ENCODE data around the gene C1orf35.

Gene C1orf35

DNA sequence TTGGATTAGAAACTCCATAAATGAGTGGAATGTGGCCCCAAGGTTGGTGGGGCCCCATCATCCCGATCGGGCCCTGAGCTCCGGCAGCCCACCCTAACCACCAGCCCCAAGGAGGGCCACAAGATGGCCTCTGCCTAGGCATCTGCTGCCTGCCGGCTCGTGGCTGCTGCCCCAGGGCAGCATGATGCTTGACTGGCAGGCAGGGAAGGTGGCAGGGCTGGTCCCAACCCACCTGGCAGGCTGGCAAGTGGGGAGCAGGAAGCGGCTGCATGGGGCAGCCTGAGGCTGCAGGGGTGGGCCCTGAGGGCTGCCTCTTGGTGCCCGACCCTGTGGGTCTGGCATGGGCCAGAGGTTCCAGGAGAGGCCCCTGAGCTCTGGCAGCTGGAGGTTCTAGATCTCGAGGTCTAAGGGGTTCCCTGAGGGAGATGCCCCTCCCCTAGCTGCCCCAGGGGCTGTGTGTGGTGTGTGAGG is 45.8 kb upstream of the C1orf35 start:
- Histone ChIP-seq H3K79me2 (ENCODE audit: low read length) (peaks cover 27% of the 10 kb centered on the region), H3K4me1 (ENCODE audit: low read length) (no peaks in the 10 kb centered on the region), H3K27me3 (ENCODE audit: low read depth, low read length) (no peaks in the 10 kb centered on the region), H3K9me3 (ENCODE audit: insufficient read depth, low read length) (no peaks in the 10 kb centered on the region), H2AFZ (ENCODE audit: low read depth, low read length) (no peak overlapping the region), H3K4me2 (ENCODE audit: low read length) (no peak overlapping the region), H3K9ac (ENCODE audit: low read length) (no peak overlapping the region), H3K4me3 (ENCODE audit: low read length) (no peak overlapping the region), H3K27ac (ENCODE audit: low read length) (no peak overlapping the region), H3K36me3 (replicated peaks; ENCODE audit: low read depth, low read length) (peaks cover 6% of the 10 kb centered on the region), H4K20me1 (ENCODE audit: insufficient read depth, low read length) (peaks cover 11% of the 10 kb centered on the region)
- TF ChIP-seq CTCF (IDR thresholded peaks at IDR 0.05; ENCODE audit: low read depth, low read length) (no peak), EZH2phosphoT487 (IDR thresholded peaks at IDR 0.05; ENCODE audit: low read depth) (no peak)

DNA sequence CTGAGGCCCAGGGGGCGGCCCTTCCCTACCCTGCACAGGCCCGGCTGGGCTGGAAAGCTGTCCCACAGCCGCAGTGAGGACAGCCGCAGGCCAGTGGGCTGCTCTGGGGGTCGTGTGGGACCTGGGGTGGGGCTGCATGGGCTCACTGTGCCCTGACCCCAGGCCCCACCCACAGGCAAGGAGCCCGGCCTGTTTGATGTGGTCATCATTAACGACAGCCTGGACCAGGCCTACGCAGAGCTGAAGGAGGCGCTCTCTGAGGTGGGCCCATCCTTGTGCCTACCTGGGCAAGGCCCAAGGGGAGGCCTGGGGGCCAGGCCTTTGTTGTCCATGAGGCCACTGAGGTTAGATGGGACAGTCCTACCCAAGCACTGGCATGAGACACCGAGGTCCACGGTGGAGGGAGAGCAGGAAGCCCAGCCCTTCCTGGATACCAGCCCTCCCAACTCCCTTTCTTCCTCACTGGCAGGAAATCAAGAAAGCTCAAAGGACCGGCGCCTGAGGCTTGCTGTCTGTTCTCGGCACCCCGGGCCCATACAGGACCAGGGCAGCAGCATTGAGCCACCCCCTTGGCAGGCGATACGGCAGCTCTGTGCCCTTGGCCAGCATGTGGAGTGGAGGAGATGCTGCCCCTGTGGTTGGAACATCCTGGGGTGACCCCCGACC is 45.2 kb upstream of the C1orf35 start:
- peaks cover 18% of the 10 kb centered on the region for H4K20me1 ChIP-seq (ENCODE audit: insufficient read depth, low read length)
- H3K4me3 ChIP-seq (ENCODE audit: low read length), result no peak overlapping the region
- no peak overlapping the region for H3K4me2 ChIP-seq (ENCODE audit: low read length)
- H3K79me2 ChIP-seq (ENCODE audit: low read length), result peaks cover 34% of the 10 kb centered on the region
- no peak overlapping the region for H2AFZ ChIP-seq (ENCODE audit: low read depth, low read length)
- no peak for TF ChIP-seq CTCF (IDR thresholded peaks at IDR 0.05; ENCODE audit: low read depth, low read length)
- no peak for TF ChIP-seq EZH2phosphoT487 (IDR thresholded peaks at IDR 0.05; ENCODE audit: low read depth)
- H3K4me1 ChIP-seq (ENCODE audit: low read length), result no peaks in the 10 kb centered on the region
- H3K36me3 ChIP-seq (replicated peaks; ENCODE audit: low read depth, low read length), result peaks cover 6% of the 10 kb centered on the region
- H3K27ac ChIP-seq (ENCODE audit: low read length), result no peak overlapping the region
- H3K9me3 ChIP-seq (ENCODE audit: insufficient read depth, low read length), result no peaks in the 10 kb centered on the region
- no peak overlapping the region for H3K9ac ChIP-seq (ENCODE audit: low read length)
- H3K27me3 ChIP-seq (ENCODE audit: low read depth, low read length), result no peaks in the 10 kb centered on the region

DNA sequence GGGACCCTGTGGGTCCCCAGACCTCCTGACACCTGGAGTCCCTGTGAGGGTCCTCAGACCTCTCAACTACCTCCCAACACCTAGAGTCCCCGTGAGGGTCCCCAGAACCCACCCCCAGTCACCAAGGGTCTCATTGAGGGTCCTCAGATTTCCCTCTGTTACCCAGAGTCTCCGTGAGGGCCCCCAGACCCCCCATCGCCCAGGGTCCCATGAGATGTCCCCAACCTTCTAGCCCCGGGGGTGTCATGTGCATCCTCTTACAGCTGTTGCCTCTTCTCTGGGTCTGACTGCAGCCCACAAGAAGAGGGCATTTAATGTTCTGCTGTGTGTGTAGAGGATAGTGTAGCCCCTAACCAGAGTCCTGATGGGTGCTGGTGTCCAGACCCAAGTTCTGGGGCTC is 44.6 kb upstream of the C1orf35 start:
- Histone ChIP-seq H3K27me3 (ENCODE audit: low read depth, low read length) (no peaks in the 10 kb centered on the region), H2AFZ (ENCODE audit: low read depth, low read length) (no peak overlapping the region), H3K4me1 (ENCODE audit: low read length) (no peaks in the 10 kb centered on the region), H3K36me3 (replicated peaks; ENCODE audit: low read depth, low read length) (peaks cover 6% of the 10 kb centered on the region), H3K9ac (ENCODE audit: low read length) (no peak overlapping the region), H3K4me3 (ENCODE audit: low read length) (no peak overlapping the region), H3K4me2 (ENCODE audit: low read length) (no peak overlapping the region), H3K79me2 (ENCODE audit: low read length) (peaks cover 39% of the 10 kb centered on the region), H4K20me1 (ENCODE audit: insufficient read depth, low read length) (peaks cover 23% of the 10 kb centered on the region), H3K9me3 (ENCODE audit: insufficient read depth, low read length) (no peaks in the 10 kb centered on the region), H3K27ac (ENCODE audit: low read length) (no peak overlapping the region)
- TF ChIP-seq EZH2phosphoT487 (IDR thresholded peaks at IDR 0.05; ENCODE audit: low read depth) (no peak), CTCF (IDR thresholded peaks at IDR 0.05; ENCODE audit: low read depth, low read length) (no peak)

GRCh38 chr1:228147151-228147693 is 44.1 kb upstream of the C1orf35 start:
- H3K27me3 ChIP-seq (ENCODE audit: low read depth, low read length), result no peaks in the 10 kb centered on the region
- H3K4me2 ChIP-seq (ENCODE audit: low read length), result no peak overlapping the region
- no peak overlapping the region for H3K4me3 ChIP-seq (ENCODE audit: low read length)
- TF ChIP-seq CTCF (IDR thresholded peaks at IDR 0.05; ENCODE audit: low read depth, low read length) (no peak), EZH2phosphoT487 (IDR thresholded peaks at IDR 0.05; ENCODE audit: low read depth) (no peak)
- peaks cover 45% of the 10 kb centered on the region for H3K79me2 ChIP-seq (ENCODE audit: low read length)
- no peak overlapping the region for H3K27ac ChIP-seq (ENCODE audit: low read length)
- no peaks in the 10 kb centered on the region for H3K4me1 ChIP-seq (ENCODE audit: low read length)
- H3K36me3 ChIP-seq (replicated peaks; ENCODE audit: low read depth, low read length), result peaks cover 6% of the 10 kb centered on the region
- peaks cover 29% of the 10 kb centered on the region for H4K20me1 ChIP-seq (ENCODE audit: insufficient read depth, low read length)
- H3K9me3 ChIP-seq (ENCODE audit: insufficient read depth, low read length), result no peaks in the 10 kb centered on the region
- no peak overlapping the region for H2AFZ ChIP-seq (ENCODE audit: low read depth, low read length)
- H3K9ac ChIP-seq (ENCODE audit: low read length), result no peak overlapping the region
